Heart left ventricle (tissue), 13 donors: ENCODE data around the gene SCFD2.

Experiments used
- CTCF ChIP-seq, 12 donors: fragments of 200-600 bp; sonication (generic) in 4 of 12; IDR thresholded peaks; one replicate each; pipeline versions ENCODE4 v1.5.0 to v1.8.0; 2018 to 2022; ENCODE audit warnings: antibody characterized with exemption in 12 of 12, mild to moderate bottlenecking in 5 of 12
- POLR2A ChIP-seq, 2 donors: fragments of 450-650 bp; IDR thresholded peaks; one replicate each; pipeline ENCODE4 v1.6.1; 2017; ENCODE audit warnings: antibody characterized with exemption in 2 of 2, mild to moderate bottlenecking in 2 of 2, moderate library complexity in 2 of 2
- donor health status: ischemic (EF 13 %, LVEDD 7.1; RV severe dilation, severe dysfunction).
- donor health status: DM: no; HTN: yes; CAD: no.
- donor health status: DM: no; HTN: no; CAD: no.
- donor health status: ischemic (EF 25% LVEDD 6.9; RV normal size, moderate dysfunction).
- donor health status: ischemic (EF 25% LVEDD 5.7; RV mildly dilated, moderate dysfunction).
- donor health status: ischemic (EF 35%, LVEDD 5.7; RV mildly dilated, moderate dysfunction).
- donor health status: nonischemic (EF 11% LVEDD 7.7; RV severe dilation, severe dysfunction).
- donor health status: DM: yes; HTN: yes; CAD: no.
- donor health status: PGD.
- donor health status: ischemic (EF 29% LVEDD 5.4; RV normal size, mild dysfunction).
- donor health status: nonischemic (EF 23%, LVEDD 6.1; RV moderate dilation, normal function).

GRCh38 chr4:53367721-53368120 lies 1.9 kb upstream of the SCFD2 start:
- TF ChIP-seq CTCF (IDR thresholded peaks at IDR 0.05) (no peak), POLR2A (IDR thresholded peaks at IDR 0.05) (no peak)
